Stimulated activated CD8-positive, alpha-beta memory T cell treated with anti-CD3 and anti-CD28 coated beads, Interleukin-12 subunit alpha, Interleukin-12 subunit beta, amount 100 ng/mL, for 24 hours (primary cell): ENCODE measurements around the gene NEDD9.

ENCODE experiments used
- DNase-seq: peaks from one replicate; pipeline ENCODE4 v3.0.0-alpha.2; 2020; ENCODE audit errors: extremely low read depth

NEDD9 gene

GRCh38 chr6:11235062-11235461 lies 2.6 kb upstream of the NEDD9 start:
- DNase-seq, result no peak

- no peak for DNase-seq
These were observed 1.5 kb upstream of the NEDD9 start for GRCh38 chr6:11233673-11234573.

GRCh38 chr6:11232770-11233626 lies 530 bp upstream of the NEDD9 start:
- no peak for DNase-seq

DNA sequence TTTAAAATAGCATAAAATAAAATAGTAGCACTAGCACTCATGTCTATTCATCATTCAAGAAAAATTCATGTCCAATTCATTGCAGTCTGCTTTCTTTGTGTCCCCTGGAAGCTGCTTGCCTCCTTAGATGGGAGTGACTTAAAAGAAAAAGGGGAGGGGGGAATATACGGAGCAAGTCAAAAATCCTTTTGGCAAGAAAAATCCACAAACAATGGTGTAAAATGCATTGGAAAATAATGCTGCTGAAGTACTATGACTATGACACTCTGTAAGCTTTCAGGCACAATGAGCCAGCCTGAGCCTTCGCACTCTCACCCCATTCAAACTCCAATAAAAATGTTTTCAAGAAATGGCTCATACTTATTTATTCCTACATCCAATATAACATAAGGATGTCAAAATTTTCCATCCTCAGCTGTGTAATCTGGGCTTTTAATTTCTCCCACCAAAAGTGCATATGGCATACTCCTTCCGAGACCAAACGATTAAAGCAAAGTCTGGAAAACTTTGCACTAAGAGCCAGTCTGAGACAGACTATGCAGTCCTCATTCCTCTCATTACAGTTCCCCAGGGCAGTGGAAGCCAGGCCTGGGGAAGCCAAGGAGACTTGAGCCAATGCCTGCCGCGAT lies 790 bp downstream of the NEDD9 start:
- no peak for DNase-seq

DNA sequence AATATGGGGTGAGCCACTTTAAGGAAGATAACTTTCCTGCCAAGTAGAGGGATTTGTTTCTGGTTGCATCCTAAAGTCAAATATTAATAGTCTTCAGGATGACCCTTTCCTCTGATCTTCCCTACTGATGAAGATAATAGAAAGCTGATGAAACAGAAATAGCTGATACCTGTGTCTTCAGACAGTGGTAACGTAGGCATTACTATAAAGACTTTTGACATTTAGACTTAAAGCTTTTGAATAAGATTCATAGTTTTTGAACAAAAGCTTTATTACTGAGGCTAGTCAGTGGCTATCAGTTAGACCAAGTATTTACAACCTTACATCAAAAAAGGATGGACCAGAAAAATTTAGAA lies 1.4 kb downstream of the NEDD9 start:
- no peak for DNase-seq

- no peak for DNase-seq
These were observed 2.0 kb downstream of the NEDD9 start for GRCh38 chr6:11230158-11231107.

DNA sequence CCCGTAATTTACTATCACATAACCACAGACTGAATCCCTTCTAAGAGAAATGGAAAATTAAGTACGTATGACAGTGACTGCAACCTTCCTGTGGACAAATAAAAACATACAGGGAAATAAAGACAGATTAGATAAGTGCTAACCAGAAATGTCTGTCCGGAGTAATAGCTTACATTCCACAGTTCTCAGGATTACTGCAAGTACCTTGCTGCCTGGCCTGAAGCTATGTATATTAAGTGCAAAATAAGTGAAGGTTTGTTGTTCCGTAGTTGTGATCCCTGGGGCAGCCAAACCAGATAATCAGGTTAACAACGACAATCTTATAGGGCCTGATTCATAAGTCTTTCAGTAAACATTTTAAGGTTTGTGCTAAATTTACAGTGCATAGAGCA lies 2.8 kb downstream of the NEDD9 start:
- no peak for DNase-seq

DNA sequence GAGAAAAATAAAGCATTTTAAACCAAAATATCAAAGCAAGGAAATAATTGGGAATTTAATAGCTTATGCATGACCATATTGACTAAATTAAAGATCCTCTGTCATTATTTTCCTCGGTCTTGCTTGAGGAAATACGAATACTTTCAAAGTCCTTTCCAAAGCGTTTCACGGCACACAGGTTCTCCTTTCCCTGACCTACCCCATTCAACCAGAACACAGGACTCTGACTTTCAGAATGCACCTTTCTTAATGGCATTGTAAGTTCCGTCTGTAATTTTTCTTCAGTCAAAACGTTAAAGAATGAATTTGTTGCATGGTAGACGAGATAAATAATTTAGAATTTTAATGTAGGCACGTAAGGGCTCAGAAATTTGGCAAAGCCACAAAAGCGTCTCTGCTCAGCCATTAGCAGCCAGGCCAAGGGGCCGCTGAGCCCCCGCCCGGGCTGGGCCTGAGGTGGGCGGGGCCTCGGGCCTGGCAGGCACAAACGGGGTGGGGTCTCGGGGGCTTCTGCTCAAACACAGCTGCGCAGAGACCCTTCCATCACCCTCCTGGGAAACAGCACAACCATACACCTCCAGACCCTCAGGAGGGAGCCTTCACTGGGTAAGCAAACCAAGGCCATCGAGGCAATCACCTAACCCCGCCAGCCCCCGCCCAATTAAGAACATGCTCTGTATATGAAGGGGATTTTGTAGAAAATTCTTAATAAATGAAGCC lies 3.4 kb downstream of the NEDD9 start:
- no peak for DNase-seq

DNA sequence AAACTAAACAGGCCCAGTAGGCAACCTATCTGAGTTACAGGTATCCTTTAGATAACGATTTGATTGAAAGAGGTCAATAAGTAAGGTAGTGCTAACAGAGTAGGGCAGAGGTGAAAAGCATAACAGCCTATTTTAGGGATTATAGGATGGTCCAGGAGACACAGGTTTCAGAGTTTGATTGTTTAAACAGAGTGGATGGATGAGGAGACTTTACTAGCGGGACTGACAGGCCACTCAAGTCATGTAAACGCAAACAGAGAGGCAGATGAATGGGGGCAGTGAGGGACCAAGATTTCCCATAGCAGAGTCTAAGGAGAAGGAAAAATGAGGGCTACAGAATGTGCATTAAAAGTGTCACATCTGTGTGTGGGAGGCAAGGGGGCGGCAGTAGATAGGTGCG lies 4.8 kb downstream of the NEDD9 start:
- no peak for DNase-seq

GRCh38 chr6:11226005-11226404 lies 6.5 kb downstream of the NEDD9 start:
- DNase-seq, result no peak

DNA sequence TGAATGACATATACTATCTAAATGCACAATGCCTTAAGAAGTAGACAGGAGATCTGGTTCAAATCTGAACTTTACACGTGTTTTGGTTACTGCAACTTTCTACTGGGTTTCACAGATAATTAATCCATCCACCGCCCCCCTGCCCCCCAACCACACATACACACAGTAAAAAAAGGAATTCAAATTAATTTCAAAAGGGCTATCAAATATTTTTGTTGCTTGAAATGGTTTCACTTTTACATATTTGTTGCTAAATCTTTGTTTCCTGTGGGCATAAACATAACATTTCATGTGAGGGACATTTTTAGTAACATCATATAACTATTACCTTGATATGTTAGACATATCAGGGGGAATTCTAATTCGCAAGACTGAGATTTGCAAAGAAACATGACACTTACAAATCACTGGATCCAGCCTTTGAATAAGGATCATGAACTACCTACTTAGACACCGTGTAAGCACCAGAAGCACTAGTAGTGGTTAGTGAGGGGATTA lies 7.5 kb downstream of the NEDD9 start:
- no peak for DNase-seq

- DNase-seq, result no peak
These were observed 8.1 kb downstream of the NEDD9 start for GRCh38 chr6:11224252-11224965.

DNA sequence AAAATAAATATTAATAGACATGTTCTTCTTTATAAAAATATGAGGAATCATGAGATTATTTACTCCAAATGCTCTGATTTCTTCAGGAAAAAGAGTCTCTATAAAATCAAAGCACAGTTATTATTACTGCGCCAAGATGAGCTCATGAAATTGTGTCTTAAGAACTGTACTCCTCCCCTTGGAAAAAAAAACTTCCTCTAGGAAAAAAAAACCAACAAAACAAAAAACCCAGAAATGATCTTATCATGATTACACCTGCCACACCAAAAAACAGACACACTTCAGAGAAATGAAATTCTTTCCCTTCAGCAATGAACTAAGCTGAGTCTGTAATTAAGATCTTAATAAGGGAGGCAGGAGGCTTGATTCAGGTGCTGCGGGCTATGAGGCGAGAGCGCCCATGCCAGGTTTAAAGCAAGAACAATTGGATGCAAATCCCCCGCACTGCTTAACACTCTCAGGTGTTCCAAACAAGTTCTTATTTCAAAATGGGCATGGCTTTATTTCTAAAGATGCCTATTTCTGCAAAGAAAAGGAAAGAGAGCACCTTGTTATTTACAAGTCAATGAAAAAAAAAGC lies 9.1 kb downstream of the NEDD9 start:
- DNase-seq, result no peak

DNA sequence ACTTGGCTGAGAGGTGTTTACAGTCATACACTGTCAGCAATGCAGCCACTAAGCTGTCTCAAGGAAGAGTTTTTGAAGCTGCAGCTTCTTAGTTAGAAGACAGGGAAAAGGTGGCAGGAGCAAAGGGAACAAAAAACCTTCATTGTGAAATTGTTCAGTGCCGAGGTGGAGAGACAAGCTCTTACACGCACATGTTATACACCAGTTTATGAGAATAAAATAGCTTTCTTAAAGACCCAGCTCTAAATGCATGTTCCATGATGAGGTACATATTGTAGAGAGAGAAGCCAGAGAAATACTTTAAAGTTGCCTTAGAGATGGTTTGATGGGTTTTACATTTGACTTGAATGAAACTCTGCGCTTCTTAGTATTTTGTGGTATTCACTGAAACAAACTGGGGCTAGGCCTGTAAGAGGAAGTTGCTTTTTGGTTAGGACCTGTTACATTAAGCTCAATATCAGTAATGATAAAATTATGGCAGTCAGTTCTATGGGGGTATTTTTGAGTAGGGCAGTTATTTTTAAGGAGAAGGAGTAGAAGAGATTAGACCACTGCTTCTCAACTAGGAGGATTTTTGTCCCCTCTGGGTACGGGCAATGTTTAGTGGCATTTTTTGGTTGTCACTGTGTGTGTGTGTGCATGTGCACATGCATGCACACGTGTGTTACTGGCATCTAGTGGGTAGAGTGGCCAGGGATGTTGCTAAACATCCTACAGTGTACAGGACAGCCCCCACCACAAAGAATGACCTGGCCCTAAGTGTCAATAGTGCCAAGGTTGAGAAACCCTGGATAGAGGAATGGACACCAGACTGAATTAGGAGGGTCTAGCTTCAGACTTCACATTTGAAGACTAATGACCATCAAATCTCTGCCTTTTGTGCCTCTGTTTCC lies 9.8 kb downstream of the NEDD9 start:
- DNase-seq, result no peak

GRCh38 chr6:11221623-11222384 lies 10.7 kb downstream of the NEDD9 start:
- no peak for DNase-seq

- DNase-seq, result no peak
These were observed 13.1 kb downstream of the NEDD9 start for GRCh38 chr6:11219400-11219834.

DNA sequence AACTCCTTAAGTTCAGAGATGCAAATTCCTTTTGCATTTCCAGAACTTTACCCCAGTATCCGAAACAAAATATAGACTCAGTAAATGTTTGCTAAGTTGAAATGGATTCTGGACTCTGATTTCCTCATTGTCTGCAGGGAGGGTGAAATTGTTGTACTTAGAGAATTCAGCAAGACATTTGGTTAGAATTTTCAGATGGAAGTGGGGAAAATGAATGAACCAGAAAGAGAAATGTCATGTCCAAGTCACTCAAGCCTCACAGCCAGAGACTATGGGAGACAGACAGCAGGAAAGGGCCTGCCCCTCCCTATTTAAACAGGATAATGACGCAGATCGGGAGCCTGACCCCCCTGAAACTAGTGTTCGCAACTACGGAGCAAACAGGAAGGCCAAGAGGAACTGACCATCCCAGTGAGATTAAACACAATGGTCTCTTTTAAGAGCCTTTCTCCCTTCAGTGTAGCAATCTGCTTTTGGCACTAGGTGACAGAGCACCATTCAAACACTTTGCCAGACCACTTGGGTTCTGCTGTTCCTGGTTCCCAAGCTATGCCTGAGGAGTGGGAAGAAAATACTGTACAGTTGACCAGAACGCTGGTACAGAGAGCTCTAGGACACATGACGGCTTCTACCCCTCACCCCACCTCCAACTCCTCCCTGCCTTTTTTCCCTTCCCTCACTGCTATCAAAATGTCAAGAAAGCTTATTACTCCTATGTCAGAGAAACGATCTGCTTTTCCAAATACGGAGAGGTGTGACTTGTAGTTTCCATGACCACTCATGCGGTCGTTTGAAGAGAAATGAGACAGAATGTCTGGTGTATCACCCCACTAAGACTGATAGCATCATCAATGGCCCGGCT lies 13.7 kb downstream of the NEDD9 start:
- DNase-seq, result no peak
